ENCODE results near the gene MTX1.
"Not testable (repeated sequence)": the region's sequence is repeated elsewhere in the genome, so short reads cannot be mapped to it uniquely, and the experiment has no call there.

Gene MTX1, protein sequence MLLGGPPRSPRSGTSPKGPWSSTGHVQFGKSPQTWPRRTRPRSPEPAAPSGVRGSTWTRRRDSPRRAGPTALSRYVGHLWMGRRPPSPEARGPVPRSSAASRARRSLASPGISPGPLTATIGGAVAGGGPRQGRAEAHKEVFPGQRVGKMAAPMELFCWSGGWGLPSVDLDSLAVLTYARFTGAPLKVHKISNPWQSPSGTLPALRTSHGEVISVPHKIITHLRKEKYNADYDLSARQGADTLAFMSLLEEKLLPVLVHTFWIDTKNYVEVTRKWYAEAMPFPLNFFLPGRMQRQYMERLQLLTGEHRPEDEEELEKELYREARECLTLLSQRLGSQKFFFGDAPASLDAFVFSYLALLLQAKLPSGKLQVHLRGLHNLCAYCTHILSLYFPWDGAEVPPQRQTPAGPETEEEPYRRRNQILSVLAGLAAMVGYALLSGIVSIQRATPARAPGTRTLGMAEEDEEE

GRCh38 chr1:155208541-155209311 is at the start of gene MTX1:
Gene MTX1 (plus strand): TSS chr1:155208695. CDS start chr1:155208805, 110 bp downstream.
- DNase-seq: peak; percentile 95 to 96

DNA sequence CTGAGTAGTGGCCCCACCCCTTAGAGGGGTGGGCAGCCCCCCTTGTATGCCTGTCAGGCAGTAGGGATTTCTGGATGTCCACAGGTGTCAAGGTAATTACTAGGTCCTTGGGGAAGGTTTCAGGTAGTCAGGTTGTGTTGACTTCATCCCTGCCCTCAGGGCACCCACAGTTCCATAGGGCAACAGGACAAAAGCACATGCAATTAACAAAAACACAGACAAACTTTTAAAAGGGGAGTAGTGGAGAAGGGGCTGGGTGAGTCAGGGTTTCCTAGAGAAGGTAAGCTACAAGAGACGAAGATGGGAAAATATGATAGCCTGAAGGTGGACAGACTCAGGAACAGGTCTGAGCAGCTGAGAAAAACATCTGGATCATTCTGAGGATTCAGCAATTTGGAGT is 49.5 kb upstream of the MTX1 start:
- DNase-seq: no peak

DNA sequence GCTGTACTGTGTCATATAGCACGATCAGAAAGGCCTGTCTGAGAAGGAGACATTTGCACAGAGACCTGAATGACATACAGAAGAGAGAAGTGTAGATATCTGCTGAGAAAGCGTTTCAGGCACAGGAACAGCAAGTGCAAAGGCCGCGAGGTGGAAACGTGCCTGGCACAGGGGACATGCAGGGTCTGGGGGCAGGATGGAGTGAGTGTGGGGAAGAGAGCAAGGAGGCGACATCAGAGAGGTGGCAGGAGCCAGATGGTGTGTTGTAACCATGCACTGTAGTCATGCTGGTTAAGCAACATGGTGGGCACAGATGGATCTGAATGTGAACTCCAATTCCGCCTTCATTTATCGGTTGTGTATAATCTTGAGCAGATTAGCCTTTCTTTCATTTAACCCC is 48.4 kb upstream of the MTX1 start:
- DNase-seq: no peak

DNA sequence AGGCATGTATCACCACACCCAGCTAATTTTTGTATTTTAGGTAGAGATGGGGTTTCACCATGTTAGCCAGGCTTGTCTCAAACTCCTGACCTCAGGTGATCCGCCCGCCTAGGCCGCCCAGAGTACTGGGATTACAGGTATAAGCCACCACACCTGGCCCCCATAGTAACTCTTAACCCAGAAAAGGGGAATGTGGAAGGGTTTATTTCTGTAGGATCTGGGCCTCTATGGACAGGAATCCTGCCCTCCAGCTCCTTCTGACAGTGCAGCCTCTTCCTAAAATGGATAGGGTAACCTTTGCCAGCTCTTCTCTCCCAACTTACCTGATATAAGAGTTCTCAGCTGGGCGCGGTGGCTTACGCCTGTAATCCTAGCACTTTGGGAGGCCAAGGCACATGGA is 45.9 kb upstream of the MTX1 start:
- not testable (repeated sequence) for DNase-seq

DNA sequence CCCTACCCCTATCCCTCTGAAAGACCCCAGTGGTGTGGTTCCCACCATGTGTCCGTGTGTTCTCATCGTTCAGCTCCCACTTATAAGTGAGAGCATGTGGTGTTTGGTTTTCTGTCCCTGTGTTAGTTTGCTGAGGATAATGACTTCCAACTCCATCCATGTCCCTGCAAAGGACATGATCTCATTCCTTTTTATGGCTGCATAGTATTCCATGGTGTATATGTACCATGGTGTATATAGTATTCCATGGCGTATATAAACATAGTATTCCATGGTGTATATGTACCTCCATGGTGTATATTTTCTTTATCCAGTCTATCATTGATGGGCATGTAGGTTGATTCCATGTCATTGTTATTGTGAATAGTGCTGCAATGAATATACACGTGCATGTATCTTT is 44.7 kb upstream of the MTX1 start:
- DNase-seq: peak in 1 of 2 donors; percentile 3

- DNase-seq: not testable (repeated sequence)
Observed at GRCh38 chr1:155164625-155165024, 43.9 kb upstream of the MTX1 start.

DNA sequence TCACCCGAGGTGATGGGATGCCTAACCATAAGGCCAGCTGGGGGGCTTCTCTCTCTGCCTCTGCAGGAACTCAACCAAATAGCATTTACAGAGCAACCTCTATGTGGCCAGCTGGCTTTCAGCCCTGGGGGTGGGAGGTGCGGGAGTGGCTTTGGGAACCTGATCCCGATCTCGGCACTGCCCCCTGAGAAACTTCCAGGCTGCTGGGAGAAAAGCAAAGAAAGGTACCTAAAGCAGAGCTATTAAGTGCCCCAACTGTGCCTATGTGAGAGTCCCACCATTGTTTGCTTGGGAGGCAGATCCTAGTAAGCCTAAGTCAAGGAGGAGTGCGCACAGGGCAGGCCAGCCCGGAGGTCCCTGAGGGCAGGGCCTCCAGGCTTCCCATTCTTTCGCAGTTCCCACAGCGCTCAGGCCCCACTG is 42.4 kb upstream of the MTX1 start:
- DNase-seq: peak in 1 of 2 donors; percentile 4

GRCh38 chr1:155166471-155167165 is 41.9 kb upstream of the MTX1 start:
- DNase-seq: peak in 1 of 2 donors; percentile 11

DNA sequence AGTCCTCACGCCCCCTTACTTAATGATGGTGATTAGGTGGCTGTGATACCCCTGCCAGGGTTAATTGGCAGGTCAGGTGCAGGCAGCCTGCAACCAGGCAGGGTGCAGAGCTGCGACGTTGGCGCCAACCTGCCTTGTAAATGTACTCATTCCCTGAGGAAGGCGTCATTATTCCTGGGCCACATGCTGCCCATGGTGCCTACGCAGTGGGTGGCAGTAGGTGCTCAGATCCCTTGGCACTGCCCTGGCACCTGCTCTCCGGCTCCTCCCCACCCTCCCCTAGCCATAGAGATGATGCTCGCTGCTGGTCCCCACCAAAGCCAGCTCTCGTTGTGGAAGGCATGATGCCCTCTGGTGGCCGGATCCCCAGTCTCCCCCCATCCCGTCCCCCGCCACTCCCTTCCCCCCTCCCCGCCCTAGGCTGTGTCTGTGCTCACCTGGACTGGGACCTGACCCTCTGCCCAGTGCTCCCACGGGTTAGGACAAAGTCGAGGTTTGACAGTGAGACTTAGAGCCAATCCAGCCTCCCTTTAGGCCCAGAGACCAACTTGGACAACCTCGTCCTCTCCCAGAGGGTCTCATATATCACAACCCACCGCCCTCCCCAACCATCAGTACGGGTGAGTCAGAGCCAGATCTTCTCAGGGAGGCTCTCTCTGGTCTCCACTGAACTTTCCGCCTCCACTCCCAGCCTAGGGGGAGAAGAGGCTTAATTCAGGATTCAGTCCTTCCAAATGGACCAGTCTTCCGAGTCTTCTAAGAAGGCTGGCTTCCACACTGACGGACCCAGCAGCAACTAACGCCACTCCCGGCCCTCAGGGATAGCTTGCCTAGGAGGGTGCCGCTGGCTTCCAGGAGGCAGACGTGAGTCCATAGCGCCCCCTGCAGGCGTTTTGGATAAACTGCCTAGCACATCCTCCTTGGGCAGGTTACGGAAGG is 41.1 kb upstream of the MTX1 start:
- DNase-seq: peak; percentile 87 to 88

GRCh38 chr1:155168105-155168445 is 40.4 kb upstream of the MTX1 start:
- not testable (repeated sequence) for DNase-seq

DNA sequence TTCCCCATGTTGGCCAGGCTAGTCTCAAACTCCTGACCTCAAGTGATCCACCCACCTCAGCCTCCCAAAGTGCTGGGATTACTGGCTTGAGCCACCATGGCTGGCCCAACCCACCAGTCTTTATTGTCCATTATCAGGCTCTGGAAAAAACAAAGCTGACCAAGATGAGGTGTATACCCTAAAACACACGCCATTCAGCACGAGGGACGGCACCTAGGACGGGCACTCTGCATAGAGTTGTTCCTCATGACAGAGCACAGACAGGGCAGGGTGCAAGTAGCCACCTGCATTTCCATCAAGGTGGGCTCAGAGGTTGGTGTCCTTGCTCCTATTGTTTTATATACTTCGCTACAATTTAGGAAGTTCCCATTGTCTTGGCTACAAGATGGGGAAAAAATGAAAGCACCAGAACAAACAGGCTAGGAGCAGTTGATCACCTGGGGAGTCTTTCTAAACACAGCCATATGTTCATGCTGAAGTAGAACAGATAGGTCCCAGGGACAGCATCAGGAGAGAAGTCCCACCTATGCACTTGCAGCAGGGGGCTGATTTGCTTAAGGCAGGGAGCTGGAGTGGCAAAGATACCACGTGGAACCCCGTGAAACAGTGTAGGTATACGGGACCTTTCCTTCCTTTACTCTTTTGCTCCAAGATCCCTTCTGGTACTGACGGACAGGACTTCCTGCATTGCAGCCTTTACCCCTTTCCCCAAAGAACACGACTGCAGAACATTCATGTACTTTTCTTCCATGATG is 39.9 kb upstream of the MTX1 start:
- DNase-seq: peak in 1 of 2 donors; percentile 4

DNA sequence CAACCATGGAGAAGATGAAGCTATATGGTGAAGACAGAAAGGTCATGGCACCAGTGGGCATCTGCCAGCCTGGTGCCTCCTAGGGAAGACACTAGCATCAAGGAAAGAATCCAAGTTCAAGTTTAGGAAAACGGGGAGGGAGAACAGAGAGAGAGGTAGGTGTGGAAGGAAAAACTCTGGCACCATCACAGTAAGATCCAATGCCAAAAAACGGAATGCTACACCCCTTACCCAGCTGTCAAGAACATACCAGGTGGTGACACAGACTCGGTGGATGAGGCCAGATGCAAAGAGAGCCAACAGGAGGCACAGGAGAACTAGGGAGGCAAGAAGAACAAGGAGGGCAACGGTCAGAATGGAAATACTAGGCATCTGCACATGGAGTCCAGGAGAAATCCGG is 39.0 kb upstream of the MTX1 start:
- no peak for DNase-seq

GRCh38 chr1:155170101-155170785 is 38.3 kb upstream of the MTX1 start:
- DNase-seq: no peak

DNA sequence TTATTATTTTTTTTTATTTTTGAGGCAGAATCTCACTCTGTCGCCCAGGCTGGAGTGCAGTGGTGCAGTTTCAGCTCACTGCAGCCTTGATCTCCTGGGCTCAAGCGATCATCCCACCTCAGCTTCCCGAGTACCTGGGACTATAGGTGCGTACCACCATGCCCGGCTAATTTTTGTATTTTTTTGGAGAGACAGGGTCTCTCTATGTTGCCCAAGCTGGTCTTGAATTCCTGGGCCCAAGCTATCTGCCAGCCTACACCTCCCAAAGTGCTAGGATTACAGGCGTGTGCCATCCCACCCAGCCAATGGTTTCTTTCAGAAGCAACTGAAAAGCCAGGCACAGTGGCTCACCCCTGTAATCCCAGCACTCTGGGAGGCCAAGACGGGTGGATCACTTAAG is 37.7 kb upstream of the MTX1 start:
- DNase-seq: peak in 1 of 2 donors; percentile 9

GRCh38 chr1:155171836-155172731 is 36.4 kb upstream of the MTX1 start:
- peak in 1 of 2 donors; percentile 6 for DNase-seq

GRCh38 chr1:155172732-155173477 is 35.6 kb upstream of the MTX1 start, which contains the start of gene KRTCAP2:
Gene KRTCAP2 (minus strand): TSS chr1:155173304. CDS start chr1:155173224, 80 bp downstream.
- DNase-seq: peak; percentile 96 to 97

DNA sequence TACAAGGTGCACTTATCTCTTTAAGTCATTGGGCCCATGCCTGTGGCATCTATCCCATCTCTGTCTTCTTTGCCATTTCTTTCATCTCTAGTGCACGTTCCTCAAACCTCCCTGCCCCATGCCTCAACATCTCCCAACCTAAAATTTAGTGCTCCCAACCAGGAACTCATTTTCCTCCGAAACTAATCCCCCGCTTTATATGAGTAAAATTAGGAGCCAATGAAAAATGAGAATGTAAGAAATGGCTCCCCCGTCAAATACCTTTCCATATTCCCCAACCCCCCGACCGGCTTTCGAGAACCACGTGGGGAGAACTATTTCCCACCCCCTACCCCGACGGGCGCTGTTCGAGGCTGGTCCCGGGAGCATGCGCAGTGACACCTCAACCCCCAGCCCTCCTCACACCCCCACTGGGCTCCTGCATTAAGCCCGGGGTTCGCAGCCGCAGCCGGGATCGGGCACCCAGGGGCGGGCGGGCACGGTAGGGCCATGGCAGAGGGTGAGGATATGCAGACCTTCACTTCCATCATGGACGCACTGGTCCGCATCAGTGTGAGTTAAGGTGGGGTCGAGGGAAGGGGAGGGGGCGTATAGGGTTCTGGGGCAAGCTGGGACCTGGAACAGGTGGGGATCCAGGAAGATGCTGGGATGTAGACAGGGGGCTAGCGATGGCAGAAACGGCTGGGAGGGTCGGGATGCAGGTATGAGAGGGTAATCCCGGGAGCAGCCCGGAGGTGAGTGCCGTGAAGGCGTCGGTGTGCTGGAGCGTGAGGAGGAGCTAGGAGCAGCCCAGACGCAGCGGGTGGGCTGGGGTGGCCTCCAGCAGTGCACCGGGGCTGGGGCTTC is 34.8 kb upstream of the MTX1 start, which contains the start of gene TRIM46:
TRIM46 (plus strand) TSS at position 372 of the 846 bp plus-strand sequence; CDS start at position 490, 118 bp downstream.
- DNase-seq: peak; percentile 66 to 76
